PC-3 (cell line): ENCODE measurements around the gene CCT5.

ENCODE experiments used
- EZH2 ChIP-seq: fragments of 300-600 bp; sonication (generic); IDR thresholded peaks from one replicate; pipeline ENCODE4 v1.6.1; 2017; ENCODE audit warnings: antibody characterized with exemption, mild to moderate bottlenecking, low read length; ENCODE audit not compliant: unreplicated experiment
- TF ChIP-seq, protein P1 (sequence below): fragments of 300-600 bp; sonication (generic); conservative IDR thresholded peaks from 2 replicates; pipeline ENCODE4 v1.5.1; 2017; ENCODE audit warnings: antibody characterized with exemption, low read depth, mild to moderate bottlenecking, low read length

DNA sequence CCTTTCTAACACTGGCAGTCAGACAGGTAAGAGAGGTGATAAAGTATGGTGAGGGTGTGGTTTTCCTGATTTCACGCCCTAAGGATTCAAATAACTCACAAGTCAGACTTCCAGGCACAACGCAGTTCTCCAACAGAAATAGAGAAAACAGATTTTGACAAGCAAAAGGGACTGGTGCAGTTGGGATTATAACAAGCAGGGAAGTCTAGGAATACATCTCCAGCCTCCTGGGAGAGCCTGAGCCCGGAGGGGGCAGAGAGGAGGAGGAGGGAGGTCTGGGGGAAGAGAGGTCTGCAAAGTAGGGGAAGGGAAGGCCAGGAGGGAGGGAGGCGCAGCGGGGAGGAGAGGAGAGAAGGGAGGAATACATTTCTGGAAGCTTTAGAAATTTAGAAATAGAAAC is 56.0 kb downstream of the CCT5 start:
- TF ChIP-seq, protein P1, sequence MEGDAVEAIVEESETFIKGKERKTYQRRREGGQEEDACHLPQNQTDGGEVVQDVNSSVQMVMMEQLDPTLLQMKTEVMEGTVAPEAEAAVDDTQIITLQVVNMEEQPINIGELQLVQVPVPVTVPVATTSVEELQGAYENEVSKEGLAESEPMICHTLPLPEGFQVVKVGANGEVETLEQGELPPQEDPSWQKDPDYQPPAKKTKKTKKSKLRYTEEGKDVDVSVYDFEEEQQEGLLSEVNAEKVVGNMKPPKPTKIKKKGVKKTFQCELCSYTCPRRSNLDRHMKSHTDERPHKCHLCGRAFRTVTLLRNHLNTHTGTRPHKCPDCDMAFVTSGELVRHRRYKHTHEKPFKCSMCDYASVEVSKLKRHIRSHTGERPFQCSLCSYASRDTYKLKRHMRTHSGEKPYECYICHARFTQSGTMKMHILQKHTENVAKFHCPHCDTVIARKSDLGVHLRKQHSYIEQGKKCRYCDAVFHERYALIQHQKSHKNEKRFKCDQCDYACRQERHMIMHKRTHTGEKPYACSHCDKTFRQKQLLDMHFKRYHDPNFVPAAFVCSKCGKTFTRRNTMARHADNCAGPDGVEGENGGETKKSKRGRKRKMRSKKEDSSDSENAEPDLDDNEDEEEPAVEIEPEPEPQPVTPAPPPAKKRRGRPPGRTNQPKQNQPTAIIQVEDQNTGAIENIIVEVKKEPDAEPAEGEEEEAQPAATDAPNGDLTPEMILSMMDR, result no peak
- no peak for TF ChIP-seq EZH2
